ENCODE data around the gene VPS72. TPM values are rescaled to one million over a fixed set of nuclear protein-coding genes. Genes with fewer than 3 reads are reported as not detected.

The VPS72 gene
- total and polyA plus RNA-seq, 10 of the 15 experiments (the other 5 are each of a cell fraction or from before 2014, with no cell fraction given) = 6.7 to 77.8 (median 58.1) TPM

DNA sequence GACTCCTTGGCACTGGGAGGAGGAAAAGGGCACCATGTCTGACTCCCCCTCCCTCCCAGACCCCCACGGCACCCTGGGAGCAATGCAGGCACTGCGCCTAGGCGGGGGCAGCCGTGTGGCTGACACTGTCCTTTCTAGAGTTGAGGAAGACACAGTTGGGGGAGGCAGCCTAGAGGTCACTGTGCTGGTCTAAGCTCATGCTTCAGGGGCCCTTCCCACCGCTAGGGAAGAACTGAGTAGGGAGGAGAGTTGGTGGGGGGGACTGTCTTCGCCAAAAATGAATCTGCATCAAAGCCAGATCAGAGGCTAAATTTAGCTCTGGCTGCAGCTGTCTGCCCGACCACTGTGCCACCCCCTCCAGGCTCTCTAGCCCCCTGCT, 47.0 kb downstream of the VPS72 start:
- in situ Hi-C loops (cut with MboI) (no loop called here), intact Hi-C loops (cut with micrococcal nuclease; ENCODE audit: unreplicated experiment) (no loop called here)
- no peak overlapping the region for H3K27ac ChIP-seq (ENCODE audit: control insufficient read depth, insufficient read depth)
- SMC1A ChIA-PET (ENCODE audit: uncharacterized antibody, unreplicated experiment) = interaction anchor here (1.3 kb wide), 1 partner anchor 43 kb away, joined by 3 read pairs; no protein-coding TSS in a partner anchor
- H3K9ac ChIP-seq (ENCODE audit: control insufficient read depth, insufficient read depth, low read length) = no peak overlapping the region
- no peaks in the 10 kb centered on the region; the same call in 1 of the 2 replicates for H4K20me1 ChIP-seq (ENCODE audit: control insufficient read depth, insufficient read depth)
- H2AFZ ChIP-seq (ENCODE audit: control insufficient read depth, low read depth, low read length) = no peak overlapping the region
- H3K36me3 ChIP-seq (ENCODE audit: control insufficient read depth in 2 of 2, insufficient read depth in 2 of 2, low read length in 1 of 2) = no peaks in the 10 kb centered on the region
- POLR2A ChIA-PET = interaction anchor here (0.6 kb wide), 1 partner anchor 52 kb away, joined by 4 read pairs; no protein-coding TSS in a partner anchor
- H3K4me2 ChIP-seq (ENCODE audit: control insufficient read depth, insufficient read depth) = no peak overlapping the region
- no peaks in the 10 kb centered on the region; the same call in 1 of the 2 replicates for H3K4me1 ChIP-seq (ENCODE audit: control insufficient read depth, insufficient read depth, low read length)
- WGBS (ENCODE audit: insufficient coverage, insufficient replicate concordance, low lambda C conversion rate, missing lambda C conversion rate) = 31% methylated on average over 7 of the region's 7 CpGs
- H3K4me3 ChIP-seq = no peak overlapping the region
- TF ChIP-seq EGR1 (IDR thresholded peaks at IDR 0.05; ENCODE audit: borderline replicate concordance in 1 of 2, low read depth in 2 of 2, low read length in 2 of 2) = no peak
- no peak for DNase-seq (ENCODE audit: low read depth, low spot score)
- no peak for ATAC-seq
- no peaks in the 10 kb centered on the region for H3K9me3 ChIP-seq (replicated peaks; ENCODE audit: control insufficient read depth, insufficient read depth, low read length)
- H3K27me3 ChIP-seq (replicated peaks in 1 of 2; ENCODE audit: control insufficient read depth in 2 of 2, insufficient read depth in 2 of 2, low read length in 1 of 2) = peaks cover 0 to 8% of the 10 kb centered on the region in 2 experiments
- RAD21 ChIA-PET (ENCODE audit: unreplicated experiment) = interaction anchor here (2.7 kb wide), 1 partner anchor 12 kb away, joined by 13 read pairs; no protein-coding TSS in a partner anchor
- CTCF ChIA-PET = interaction anchor here (0.6 to 3.2 kb wide), 3 partner anchors 11 to 97 kb away, joined by 4 to 16 read pairs (median 6); no protein-coding TSS in a partner anchor
- no TSS peak for BruUV-seq (replicated peaks)
- H3K79me2 ChIP-seq (ENCODE audit: control insufficient read depth, insufficient read depth, low read length) = no peaks in the 10 kb centered on the region
- FAIRE-seq = no peak

DNA sequence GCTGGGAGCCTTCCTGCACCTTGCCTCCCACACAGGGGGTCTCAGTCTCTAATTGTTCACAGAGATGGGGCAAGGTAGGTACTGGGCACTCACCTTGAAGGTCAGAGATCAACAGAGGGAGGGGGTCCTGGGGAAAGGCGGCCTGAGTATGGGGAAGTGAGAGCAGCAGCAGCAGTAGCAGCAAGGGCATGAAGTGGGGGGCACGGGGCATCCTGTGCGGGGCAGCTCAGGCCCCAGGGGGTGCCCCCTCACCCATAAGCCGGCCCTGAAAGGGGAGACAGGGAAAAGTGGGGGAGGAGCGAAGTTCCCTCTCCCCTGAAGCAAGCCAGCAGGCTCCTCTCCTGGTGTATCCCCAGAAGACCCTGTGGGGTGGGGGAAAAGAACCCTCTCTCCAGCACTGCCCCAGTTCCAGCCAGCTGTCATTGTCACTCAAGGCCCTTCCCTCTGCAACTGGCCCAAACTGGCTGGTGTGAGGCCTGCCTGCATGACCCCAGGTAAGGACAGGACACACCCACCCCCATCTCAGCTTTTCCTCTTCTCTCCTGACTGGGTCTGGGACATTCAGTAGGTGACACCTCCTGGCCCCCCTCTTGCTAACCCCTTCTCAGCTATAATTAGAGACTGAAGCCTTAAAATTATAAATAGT, 47.5 kb downstream of the VPS72 start:
- SMC1A ChIA-PET (ENCODE audit: uncharacterized antibody, unreplicated experiment) = interaction anchor here (0.6 to 1.3 kb wide), 2 partner anchors 43 to 97 kb away, joined by 3 read pairs; no protein-coding TSS in a partner anchor
- 0% methylated on average over 5 of the region's 5 CpGs for WGBS (ENCODE audit: insufficient coverage, insufficient replicate concordance, low lambda C conversion rate, missing lambda C conversion rate)

More for the DNA sequence above, 47.5 kb downstream of the VPS72 start:
- Histone ChIP-seq H4K20me1 (ENCODE audit: control insufficient read depth, insufficient read depth) (no peaks in the 10 kb centered on the region; the same call in 1 of the 2 replicates), H3K4me1 (ENCODE audit: control insufficient read depth, insufficient read depth, low read length) (no peaks in the 10 kb centered on the region; the same call in 1 of the 2 replicates), H3K27me3 (replicated peaks in 1 of 2; ENCODE audit: control insufficient read depth in 2 of 2, insufficient read depth in 2 of 2, low read length in 1 of 2) (peaks cover 0 to 8% of the 10 kb centered on the region in 2 experiments), H3K27ac (ENCODE audit: control insufficient read depth, insufficient read depth) (no peak overlapping the region), H3K9me3 (replicated peaks; ENCODE audit: control insufficient read depth, insufficient read depth, low read length) (no peaks in the 10 kb centered on the region), H2AFZ (ENCODE audit: control insufficient read depth, low read depth, low read length) (no peak overlapping the region), H3K4me2 (ENCODE audit: control insufficient read depth, insufficient read depth) (no peak overlapping the region), H3K9ac (ENCODE audit: control insufficient read depth, insufficient read depth, low read length) (no peak overlapping the region), H3K36me3 (ENCODE audit: control insufficient read depth in 2 of 2, insufficient read depth in 2 of 2, low read length in 1 of 2) (no peaks in the 10 kb centered on the region), H3K79me2 (ENCODE audit: control insufficient read depth, insufficient read depth, low read length) (no peaks in the 10 kb centered on the region), H3K4me3 (no peak overlapping the region)
- BruUV-seq (replicated peaks) = no TSS peak
- in situ Hi-C loops (cut with MboI) (no loop called here), intact Hi-C loops (cut with micrococcal nuclease; ENCODE audit: unreplicated experiment) (no loop called here)
- POLR2A ChIA-PET = no interaction called here
- CTCF ChIA-PET = interaction anchor here (0.6 to 3.2 kb wide), 3 partner anchors 12 to 96 kb away, joined by 4 to 16 read pairs (median 4); no protein-coding TSS in a partner anchor
- RAD21 ChIA-PET (ENCODE audit: unreplicated experiment) = interaction anchor here (1.0 to 1.9 kb wide), 2 partner anchors 14 to 43 kb away, joined by 4 to 5 read pairs; partner anchors contain the start of gene TNFAIP8L2
- TF ChIP-seq SPI1 (IDR thresholded peaks at IDR 0.05; ENCODE audit: borderline replicate concordance, insufficient read depth, low read depth, low read length) = peak; percentile 29; the same call in 1 of the 2 replicates
- TF ChIP-seq POLR2A (IDR thresholded peaks at IDR 0.05; ENCODE audit: low read depth, low read length) = no peak
- no peak for TF ChIP-seq YY1 (IDR thresholded peaks at IDR 0.05; ENCODE audit: low read depth, low read length)
- TF ChIP-seq NR2F1 (conservative IDR thresholded peaks at IDR 0.05) = 0 out of 2 replicates have a peak, but pooled peaks have one; percentile 11
- FAIRE-seq = no peak
- ATAC-seq = no peak
- DNase-seq (ENCODE audit: low read depth, low spot score) = no peak
